Tibial artery (tissue), 4 donors: ENCODE measurements around the gene COASY.
"Not testable (repeated sequence)": the region's sequence is repeated elsewhere in the genome, so short reads cannot be mapped to it uniquely, and the experiment has no call there.

Source experiments
- DNase-seq, 2 donors: peaks; one replicate each; pipeline ENCODE4 v3.0.0-alpha.2; 2019
- H3K27ac ChIP-seq, 2 donors: fragments of 200-600 bp; sonication (generic) in 1 of 2; 1 replicate in 1 of 2; 2 replicates in 1 of 2; pipeline ENCODE4 v1.5.1; 2018 to 2019; ENCODE audit warnings: mild to moderate bottlenecking in 1 of 2
- H3K27me3 ChIP-seq, 2 donors: fragments of 200-600 bp; sonication (generic) in 1 of 2; one replicate each; pipeline versions ENCODE4 v1.5.1 to v1.6.0; 2016 to 2019
- H3K36me3 ChIP-seq, 3 donors: fragments of 200-600 bp; sonication (generic) in 2 of 3; one replicate each; pipeline ENCODE4 v1.5.1; 2016 to 2019; ENCODE audit warnings: mild to moderate bottlenecking in 2 of 3
- H3K4me1 ChIP-seq, 4 donors: fragments of 200-600 bp; sonication (generic) in 2 of 4; 1 replicate in 3 of 4; 2 replicates in 1 of 4; pipeline ENCODE4 v1.5.1; 2016 to 2019
- H3K4me3 ChIP-seq, 2 donors: fragments of 200-600 bp; sonication (generic) in 1 of 2; 1 replicate in 1 of 2; 2 replicates in 1 of 2; pipeline ENCODE4 v1.5.1; 2018 to 2019; ENCODE audit warnings: mild to moderate bottlenecking in 2 of 2
- H3K9me3 ChIP-seq, 3 donors: fragments of 200-600 bp; sonication (generic) in 1 of 3; one replicate each; pipeline ENCODE4 v1.5.1; 2016 to 2019
- CTCF ChIP-seq, 2 experiments: fragments of 200-600 bp in 1 of 2; fragments of 450-650 bp in 1 of 2; IDR thresholded peaks; one replicate each; pipeline ENCODE4 v1.5.1; 2017 to 2019; ENCODE audit warnings: antibody characterized with exemption in 2 of 2, mild to moderate bottlenecking in 1 of 2, moderate library complexity in 1 of 2
- intact Hi-C: fragments of 100-400 bp; cut with DNase I; formaldehyde crosslinking; loops from one replicate; pipeline ENCODE4 v1.15.0; 2023; ENCODE audit warnings: low total_unique reads

Gene COASY

GRCh38 chr17:42543190-42544079, 18.5 kb upstream of the COASY start:
- Histone ChIP-seq H3K9me3 (no peaks in the 10 kb centered on the region), H3K27me3 (no peaks in the 10 kb centered on the region), H3K4me3 (no peak overlapping the region), H3K27ac (no peak overlapping the region), H3K4me1 (peaks cover 0 to 8% (median 0%) of the 10 kb centered on the region in 4 donors), H3K36me3 (peaks cover 29 to 74% (median 48%) of the 10 kb centered on the region in 3 donors)
- DNase-seq: no peak
- intact Hi-C loops: no loop called here
- TF ChIP-seq CTCF (IDR thresholded peaks at IDR 0.05): no peak

GRCh38 chr17:42544874-42545283, 17.1 kb upstream of the COASY start:
- Histone ChIP-seq H3K9me3 (no peaks in the 10 kb centered on the region), H3K27me3 (no peaks in the 10 kb centered on the region)
- DNase-seq: no peak

GRCh38 chr17:42545755-42546505, 16.0 kb upstream of the COASY start:
- H3K27me3 ChIP-seq, intact Hi-C loops, DNase-seq, H3K27ac ChIP-seq, H3K4me3 ChIP-seq, H3K9me3 ChIP-seq: not testable (repeated sequence)
- Histone ChIP-seq H3K36me3 (peaks cover 17 to 51% (median 32%) of the 10 kb centered on the region in 3 donors), H3K4me1 (peaks cover 0 to 13% (median 0%) of the 10 kb centered on the region in 4 donors)

More at GRCh38 chr17:42544874-42545283, 17.1 kb upstream of the COASY start:
- Histone ChIP-seq H3K4me3 (no peak overlapping the region), H3K4me1 (peaks cover 0 to 13% (median 0%) of the 10 kb centered on the region in 4 donors), H3K27ac (no peak overlapping the region), H3K36me3 (peaks cover 17 to 60% (median 34%) of the 10 kb centered on the region in 3 donors)
- TF ChIP-seq CTCF (IDR thresholded peaks at IDR 0.05): no peak
- intact Hi-C loops: no loop called here

- no peak for TF ChIP-seq CTCF (IDR thresholded peaks at IDR 0.05)
- H3K4me1 ChIP-seq: peaks cover 0 to 13% (median 0%) of the 10 kb centered on the region in 4 donors
- DNase-seq: no peak
- H3K27ac ChIP-seq: no peak overlapping the region
- no peaks in the 10 kb centered on the region for H3K9me3 ChIP-seq
- H3K4me3 ChIP-seq: no peak overlapping the region
- intact Hi-C loops: no loop called here
- peaks cover 13 to 40% (median 23%) of the 10 kb centered on the region in 3 donors for H3K36me3 ChIP-seq
- H3K27me3 ChIP-seq: no peaks in the 10 kb centered on the region
These were observed 14.9 kb upstream of the COASY start for GRCh38 chr17:42547001-42547461.

- no peak for DNase-seq
- H3K36me3 ChIP-seq: peaks cover 11 to 34% (median 22%) of the 10 kb centered on the region in 3 donors
- no peaks in the 10 kb centered on the region for H3K27me3 ChIP-seq
- intact Hi-C loops: no loop called here
- H3K4me3 ChIP-seq: no peak overlapping the region
- no peak overlapping the region for H3K27ac ChIP-seq
- no peak for TF ChIP-seq CTCF (IDR thresholded peaks at IDR 0.05)
- H3K9me3 ChIP-seq: no peaks in the 10 kb centered on the region
- H3K4me1 ChIP-seq: peaks cover 0 to 14% (median 1%) of the 10 kb centered on the region in 4 donors
These were observed 14.3 kb upstream of the COASY start for GRCh38 chr17:42547698-42548069.
